ENCODE results near the gene RAD51B.

DNA sequence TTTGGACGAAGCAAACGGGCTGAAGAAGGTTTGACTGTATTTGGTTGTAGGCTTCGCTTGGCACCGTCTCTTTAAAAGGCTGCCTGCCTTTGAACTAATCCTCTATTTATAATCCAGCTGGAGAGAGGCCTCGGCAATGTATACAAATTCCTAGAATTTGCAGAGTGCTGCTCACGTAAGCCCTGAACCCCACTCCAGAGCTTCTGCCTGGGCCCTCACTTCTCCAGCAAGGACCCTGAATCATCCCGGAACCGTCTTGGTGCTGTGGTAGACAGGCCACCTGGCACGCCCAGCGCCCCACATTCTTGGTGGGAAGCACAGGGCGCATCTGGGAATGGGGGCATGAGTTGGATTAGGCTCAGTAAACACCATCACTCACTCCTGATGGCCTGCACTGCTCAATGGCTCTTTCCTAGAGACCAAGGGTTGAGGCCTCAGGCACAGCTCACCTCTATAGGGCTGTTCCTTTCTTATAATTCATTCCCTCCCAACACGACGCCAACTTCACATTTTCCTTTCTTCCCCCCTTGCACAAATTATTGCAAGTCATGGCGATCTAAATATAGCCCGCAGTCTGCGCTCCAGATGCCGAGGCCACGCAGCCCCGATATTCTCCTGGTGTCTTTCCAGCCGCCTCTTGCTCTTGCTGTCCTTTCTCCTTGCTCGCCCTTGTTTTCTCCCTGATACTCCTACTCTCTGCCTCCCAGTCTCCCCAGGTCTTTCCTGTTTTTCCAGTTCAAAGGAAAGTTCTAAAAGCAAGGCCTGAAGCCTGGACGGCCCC, 832.3 kb downstream of the RAD51B start:
- no peak for TF ChIP-seq CTCF (IDR thresholded peaks at IDR 0.05; ENCODE audit: poor library complexity)
- TF ChIP-seq EZH2phosphoT487 (IDR thresholded peaks at IDR 0.05; ENCODE audit: low read depth, severe bottlenecking, unreplicated experiment): no peak

Measured in hepatocyte (in vitro differentiated cells).